Glutamatergic neuron (in vitro differentiated cells): ENCODE data around the gene DBI. TPM values are rescaled to one million over a fixed set of nuclear protein-coding genes. Genes with fewer than 3 reads are reported as not detected.

Experiments used
- DNase-seq: peaks from one replicate; pipeline ENCODE4 v3.0.0; 2022
- H3K27ac Mint-ChIP-seq: one replicate; pipeline ENCODE4 v1.8.0; 2020; ENCODE audit warnings: mild to moderate bottlenecking, mixed read lengths, inconsistent platforms; ENCODE audit not compliant: unreplicated experiment
- H3K27me3 Mint-ChIP-seq: one replicate; pipeline ENCODE4 v1.8.0; 2020; ENCODE audit warnings: mild to moderate bottlenecking, moderate library complexity, mixed read lengths, inconsistent platforms; ENCODE audit not compliant: unreplicated experiment
- H3K36me3 Mint-ChIP-seq: one replicate; pipeline ENCODE4 v1.8.0; 2020; ENCODE audit warnings: mild to moderate bottlenecking, mixed read lengths, inconsistent platforms; ENCODE audit not compliant: unreplicated experiment
- H3K4me1 Mint-ChIP-seq: one replicate; pipeline ENCODE4 v1.8.0; 2020; ENCODE audit warnings: mild to moderate bottlenecking, low read depth, mixed read lengths, inconsistent platforms; ENCODE audit not compliant: unreplicated experiment
- H3K4me3 Mint-ChIP-seq: one replicate; pipeline ENCODE4 v1.8.0; 2020; ENCODE audit warnings: mild to moderate bottlenecking, mixed read lengths, inconsistent platforms; ENCODE audit not compliant: unreplicated experiment
- H3K9me3 Mint-ChIP-seq: one replicate; pipeline ENCODE4 v1.8.0; 2020; ENCODE audit warnings: mild to moderate bottlenecking, moderate library complexity, mixed read lengths, inconsistent platforms; ENCODE audit not compliant: unreplicated experiment
- total RNA-seq: library from RNA; stranded (reverse); fragmentation: NEBNext Ultra II Directional; extraction: Animal tissue kit (Norgen Biotek cat#: 25700); gene quantifications from one replicate; pipeline ENCODE4 v1.2.1, GENCODE V29; 2021; ENCODE audit not compliant: unreplicated experiment
- TF ChIP-seq, protein P1 (sequence below): fragments of 200-600 bp; sonication (generic); IDR thresholded peaks from one replicate; pipeline ENCODE4 v1.5.0; 2021; ENCODE audit not compliant: partially characterized antibody, unreplicated experiment

Gene DBI
- total RNA-seq, 1 donor from 2014 or later = 134 TPM

- no peak for DNase-seq
- TF ChIP-seq, protein P1, sequence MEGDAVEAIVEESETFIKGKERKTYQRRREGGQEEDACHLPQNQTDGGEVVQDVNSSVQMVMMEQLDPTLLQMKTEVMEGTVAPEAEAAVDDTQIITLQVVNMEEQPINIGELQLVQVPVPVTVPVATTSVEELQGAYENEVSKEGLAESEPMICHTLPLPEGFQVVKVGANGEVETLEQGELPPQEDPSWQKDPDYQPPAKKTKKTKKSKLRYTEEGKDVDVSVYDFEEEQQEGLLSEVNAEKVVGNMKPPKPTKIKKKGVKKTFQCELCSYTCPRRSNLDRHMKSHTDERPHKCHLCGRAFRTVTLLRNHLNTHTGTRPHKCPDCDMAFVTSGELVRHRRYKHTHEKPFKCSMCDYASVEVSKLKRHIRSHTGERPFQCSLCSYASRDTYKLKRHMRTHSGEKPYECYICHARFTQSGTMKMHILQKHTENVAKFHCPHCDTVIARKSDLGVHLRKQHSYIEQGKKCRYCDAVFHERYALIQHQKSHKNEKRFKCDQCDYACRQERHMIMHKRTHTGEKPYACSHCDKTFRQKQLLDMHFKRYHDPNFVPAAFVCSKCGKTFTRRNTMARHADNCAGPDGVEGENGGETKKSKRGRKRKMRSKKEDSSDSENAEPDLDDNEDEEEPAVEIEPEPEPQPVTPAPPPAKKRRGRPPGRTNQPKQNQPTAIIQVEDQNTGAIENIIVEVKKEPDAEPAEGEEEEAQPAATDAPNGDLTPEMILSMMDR = no peak
- H3K4me3 Mint-ChIP-seq = no peak overlapping the region
- peaks cover 7% of the 10 kb centered on the region for H3K4me1 Mint-ChIP-seq
- no peaks in the 10 kb centered on the region for H3K27me3 Mint-ChIP-seq
- no peak overlapping the region for H3K27ac Mint-ChIP-seq
- no peaks in the 10 kb centered on the region for H3K9me3 Mint-ChIP-seq
- H3K36me3 Mint-ChIP-seq = no peaks in the 10 kb centered on the region
These were observed 29.0 kb upstream of the DBI start for GRCh38 chr2:119337749-119338148.

DNA sequence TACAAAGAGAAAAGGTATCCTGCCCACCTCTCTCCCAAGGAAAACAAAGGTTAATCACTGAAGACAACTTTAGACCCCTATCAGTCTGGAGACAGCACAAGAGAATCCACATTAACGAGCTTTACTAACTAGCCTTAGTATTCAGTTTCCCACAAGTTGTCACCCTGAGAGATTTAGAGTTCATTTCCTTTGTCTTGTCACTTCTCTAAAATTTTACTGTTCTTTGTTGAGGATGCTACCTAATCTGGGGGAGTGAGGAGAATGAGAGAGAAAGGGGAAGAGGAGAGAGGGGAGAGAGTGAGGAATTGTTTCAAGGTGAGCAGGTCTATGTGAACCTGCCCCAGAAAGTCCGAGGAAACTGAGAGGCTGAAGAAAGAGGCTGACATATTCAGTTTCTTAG, 28.5 kb upstream of the DBI start:
- no peak for DNase-seq
- peaks cover 7% of the 10 kb centered on the region for H3K4me1 Mint-ChIP-seq
- TF ChIP-seq, protein P1 = no peak
- H3K9me3 Mint-ChIP-seq = no peaks in the 10 kb centered on the region
- no peak overlapping the region for H3K4me3 Mint-ChIP-seq
- H3K27ac Mint-ChIP-seq = no peak overlapping the region
- H3K36me3 Mint-ChIP-seq = no peaks in the 10 kb centered on the region
- no peaks in the 10 kb centered on the region for H3K27me3 Mint-ChIP-seq

- no peaks in the 10 kb centered on the region for H3K27me3 Mint-ChIP-seq
- no peaks in the 10 kb centered on the region for H3K9me3 Mint-ChIP-seq
- H3K36me3 Mint-ChIP-seq = no peaks in the 10 kb centered on the region
These were observed 27.8 kb upstream of the DBI start for GRCh38 chr2:119338826-119339561.

DNA sequence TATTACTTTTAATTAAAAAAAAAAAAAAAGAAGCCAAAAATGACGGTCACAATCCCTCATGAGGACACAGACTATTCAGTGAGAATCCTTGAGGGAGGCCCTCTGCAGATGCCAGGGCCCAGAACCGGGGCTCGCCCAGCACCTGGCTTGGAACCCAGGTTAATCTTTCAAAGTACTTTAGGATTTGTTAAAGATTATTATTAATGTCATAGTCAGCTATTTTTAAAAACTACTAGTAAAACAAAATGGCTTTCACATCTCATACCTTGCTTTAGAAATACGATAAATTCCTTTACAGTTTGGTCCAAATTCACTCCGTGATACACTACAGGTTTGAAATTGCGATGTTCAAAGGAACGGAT, 27.2 kb upstream of the DBI start:
- DNase-seq = no peak
- Mint-ChIP-seq H3K4me3 (no peak overlapping the region), H3K36me3 (no peaks in the 10 kb centered on the region), H3K4me1 (peaks cover 7% of the 10 kb centered on the region), H3K27me3 (no peaks in the 10 kb centered on the region), H3K9me3 (no peaks in the 10 kb centered on the region), H3K27ac (no peak overlapping the region)
- TF ChIP-seq, protein P1 = no peak

More at GRCh38 chr2:119338826-119339561, 27.8 kb upstream of the DBI start:
- no peak for DNase-seq
- Mint-ChIP-seq H3K4me3 (no peak overlapping the region), H3K4me1 (peaks cover 7% of the 10 kb centered on the region), H3K27ac (no peak overlapping the region)
- TF ChIP-seq, protein P1 = no peak

GRCh38 chr2:119341684-119342083, 25.1 kb upstream of the DBI start:
- Mint-ChIP-seq H3K4me1 (no peaks in the 10 kb centered on the region), H3K36me3 (no peaks in the 10 kb centered on the region), H3K27ac (no peak overlapping the region), H3K9me3 (no peaks in the 10 kb centered on the region), H3K27me3 (no peaks in the 10 kb centered on the region), H3K4me3 (no peak overlapping the region)
- TF ChIP-seq, protein P1 = no peak
- no peak for DNase-seq
